Activated T-cell treated with anti-CD3 and anti-CD28 coated beads for 4 hours (primary cell): ENCODE results near the gene C20orf202.
"Not testable (repeated sequence)": the region's sequence is repeated elsewhere in the genome, so short reads cannot be mapped to it uniquely, and the experiment has no call there.

Source experiments
- DNase-seq: peaks from one replicate; pipeline ENCODE4 v3.0.0-alpha.2; 2020

Gene C20orf202

DNA sequence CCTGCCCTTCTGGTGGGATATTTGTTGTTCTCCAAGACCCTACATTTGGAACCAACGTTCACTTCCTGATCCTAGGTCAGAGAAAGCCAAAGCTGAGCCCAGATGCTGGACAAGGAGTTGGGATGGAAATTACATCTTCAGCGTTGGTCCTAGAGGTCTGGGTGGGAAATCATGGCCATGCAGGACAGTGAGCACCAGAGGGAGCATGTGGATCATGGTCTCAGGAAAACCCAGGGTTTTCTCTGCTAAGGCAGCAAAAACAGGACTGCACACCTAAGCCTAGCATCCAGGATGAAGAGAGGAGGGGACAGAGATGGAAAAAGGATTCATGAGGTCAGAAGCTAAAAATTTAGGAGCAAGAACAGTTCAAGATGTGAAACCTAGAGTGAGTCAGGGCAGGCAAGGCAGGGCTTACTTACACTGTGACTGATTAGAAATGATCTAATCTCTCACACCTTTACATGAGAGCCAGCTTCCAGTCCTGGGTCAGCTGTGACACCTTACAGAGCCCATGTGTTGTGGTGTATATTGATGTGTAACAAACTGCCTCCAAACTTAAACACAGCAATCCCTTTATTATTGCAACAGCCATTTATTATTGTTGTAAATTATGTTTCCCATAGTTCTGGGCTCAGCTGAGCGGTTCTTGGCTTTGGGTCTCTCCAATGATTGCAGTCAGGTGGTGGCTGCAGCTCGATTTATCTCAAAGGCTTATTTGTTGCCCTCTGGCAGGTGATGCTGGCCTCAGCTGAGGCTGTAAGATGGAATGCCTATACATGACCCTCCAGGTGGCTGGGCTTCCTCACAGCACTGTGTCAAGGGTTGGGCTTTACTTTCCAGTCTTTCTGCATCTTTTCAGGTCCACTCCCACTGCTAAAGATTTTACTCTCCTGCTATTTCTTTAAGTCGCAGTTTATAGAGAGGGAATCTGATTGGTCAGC is 6.5 kb downstream of the C20orf202 start:
- DNase-seq = no peak

DNA sequence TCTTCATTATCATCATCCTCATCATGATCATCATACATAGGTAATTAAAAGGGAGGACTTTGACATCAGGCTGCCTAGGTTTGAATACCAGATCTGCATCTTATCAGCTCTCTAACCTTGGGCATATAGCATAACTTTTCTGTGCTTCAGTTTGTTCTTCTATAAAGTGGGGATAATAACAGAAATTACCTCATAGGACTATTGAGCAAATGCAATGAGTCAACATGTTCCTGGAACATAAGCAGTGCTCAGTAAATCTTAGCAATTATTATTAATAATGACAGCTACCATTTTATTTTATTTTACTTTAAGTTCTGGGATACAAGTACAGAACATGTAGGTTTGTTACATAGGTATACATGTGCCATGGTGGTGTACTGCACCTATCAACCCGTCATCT is 7.2 kb downstream of the C20orf202 start:
- no peak for DNase-seq

DNA sequence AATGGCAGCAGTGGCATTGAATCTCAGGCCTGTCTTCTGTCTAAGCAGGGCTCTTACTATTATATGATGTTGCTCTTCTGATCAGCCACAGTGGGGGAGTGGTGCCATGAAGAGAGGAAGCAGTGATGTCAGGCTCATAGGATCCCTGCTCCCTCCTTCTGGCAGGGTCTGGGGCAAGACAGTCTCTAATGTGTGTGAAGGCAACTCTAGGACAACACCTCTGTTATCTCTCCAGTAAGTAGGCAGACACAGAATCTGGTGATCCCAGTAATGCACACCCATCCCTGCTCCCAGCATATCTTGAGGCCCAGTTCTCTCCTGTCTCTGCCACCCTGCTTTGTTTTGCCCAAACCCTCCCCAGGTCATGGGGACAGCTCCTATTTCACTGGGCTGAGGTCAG is 8.8 kb downstream of the C20orf202 start:
- DNase-seq = no peak

- DNase-seq = peak; percentile 58
Measured at GRCh38 chr20:1212607-1213396, 9.5 kb downstream of the C20orf202 start.

GRCh38 chr20:1214838-1215261 is 11.6 kb downstream of the C20orf202 start:
- DNase-seq = no peak

- DNase-seq = peak; percentile 40
Measured at GRCh38 chr20:1215386-1216170, 12.3 kb downstream of the C20orf202 start.

- DNase-seq = not testable (repeated sequence)
Measured at GRCh38 chr20:1216527-1217427, 13.5 kb downstream of the C20orf202 start.

DNA sequence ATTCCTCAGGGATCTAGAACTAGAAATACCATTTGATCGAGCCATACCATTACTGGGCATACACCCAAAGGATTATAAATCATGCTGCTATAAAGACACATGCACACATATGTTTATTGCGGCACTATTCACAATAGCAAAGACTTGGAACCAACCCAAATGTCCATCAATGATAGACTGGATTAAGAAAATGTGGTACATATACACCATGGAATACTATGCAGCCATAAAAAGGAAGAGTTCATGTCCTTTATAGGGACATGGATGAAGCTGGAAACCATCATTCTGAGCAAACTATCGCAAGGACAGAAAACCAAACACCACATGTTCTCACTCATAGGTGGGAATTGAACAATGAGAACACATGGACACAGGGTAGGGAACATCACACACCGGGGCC is 19.5 kb downstream of the C20orf202 start:
- not testable (repeated sequence) for DNase-seq

GRCh38 chr20:1224205-1224890 is 21.1 kb downstream of the C20orf202 start:
- no peak for DNase-seq

- DNase-seq = no peak
Measured at GRCh38 chr20:1225263-1225782, 22.1 kb downstream of the C20orf202 start.

GRCh38 chr20:1225783-1226654 is 22.8 kb downstream of the C20orf202 start, which contains the start of gene RAD21L1:
TSS of gene RAD21L1 (plus strand) at chr20:1226044. CDS start at chr20:1228454, 2,410 bp downstream.
- peak; percentile 75 for DNase-seq

DNA sequence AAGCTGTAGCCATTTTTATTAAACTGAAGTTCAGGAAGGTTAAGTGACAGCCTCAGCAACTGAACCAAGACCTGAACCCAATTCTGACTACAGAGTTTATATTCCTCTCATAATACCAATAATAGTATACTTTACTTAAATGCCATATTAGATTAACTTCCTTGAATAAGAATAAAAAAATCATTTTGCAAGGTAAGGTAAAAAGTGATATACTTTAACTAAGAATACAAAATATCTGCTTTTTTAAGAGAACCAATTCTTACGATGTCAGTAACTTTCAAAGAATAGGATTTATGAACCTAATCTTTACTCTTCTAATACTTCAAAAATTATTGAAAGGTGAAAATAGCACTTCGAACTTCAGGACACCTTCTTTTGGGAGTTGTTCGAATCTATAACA is 26.3 kb downstream of the C20orf202 start:
- DNase-seq = no peak

GRCh38 chr20:1232286-1233111 is 29.2 kb downstream of the C20orf202 start:
- no peak for DNase-seq

DNA sequence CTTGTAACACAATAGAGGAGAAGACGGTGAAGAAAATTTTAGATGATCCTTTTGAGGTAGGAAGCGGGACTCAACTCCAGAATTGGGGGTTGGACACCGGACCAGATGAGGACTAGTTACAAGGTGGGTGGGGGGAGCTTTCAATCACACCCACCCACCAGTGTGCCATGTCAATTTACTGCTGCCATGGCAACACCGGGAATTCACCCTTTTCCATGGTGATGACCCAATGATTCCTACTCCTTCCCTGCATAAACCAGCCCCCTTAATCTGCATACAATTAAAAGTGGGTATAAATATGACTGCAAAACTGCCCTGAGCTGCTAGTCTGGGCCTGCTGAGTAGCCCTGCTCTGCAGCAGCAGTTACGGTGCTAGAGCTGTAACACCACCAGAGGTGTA is 37.3 kb downstream of the C20orf202 start:
- no peak for DNase-seq

GRCh38 chr20:1241456-1241855 is 38.2 kb downstream of the C20orf202 start:
- DNase-seq = no peak

DNA sequence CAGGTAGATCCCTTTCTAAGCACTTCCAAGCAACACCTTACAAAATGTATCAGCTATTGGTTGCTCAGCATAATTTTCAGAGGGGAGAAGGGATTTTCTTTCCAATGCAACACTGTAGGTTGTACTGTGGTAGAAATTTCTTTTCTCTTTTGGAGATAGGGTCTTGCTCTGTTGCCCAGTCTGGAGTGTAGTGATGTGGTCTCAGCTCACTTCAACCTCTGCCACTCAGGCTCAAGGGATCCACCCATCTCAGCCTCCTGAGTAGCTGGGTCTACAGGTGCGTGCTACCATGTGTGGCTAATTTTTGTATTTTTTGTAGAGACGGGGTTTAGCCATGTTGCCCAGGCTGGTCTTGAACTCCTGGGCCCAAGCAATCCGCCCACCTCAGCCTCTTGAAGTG is 38.8 kb downstream of the C20orf202 start:
- no peak for DNase-seq

DNA sequence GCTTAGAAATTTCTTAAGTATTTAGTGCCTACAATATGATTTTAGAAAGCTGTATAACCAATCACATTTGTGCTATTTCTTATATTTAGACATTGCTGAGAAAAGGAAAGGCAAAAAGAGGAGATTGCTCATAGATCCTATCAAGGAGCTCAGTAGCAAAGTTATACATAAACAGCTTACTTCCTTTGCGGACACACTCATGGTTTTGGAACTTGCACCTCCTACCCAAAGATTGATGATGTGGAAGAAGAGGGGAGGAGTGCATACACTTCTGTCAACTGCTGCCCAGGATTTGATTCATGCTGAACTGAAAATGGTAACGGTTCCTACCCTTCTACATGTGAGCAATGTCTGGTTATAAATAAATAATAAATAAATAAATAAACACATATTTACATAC is 39.3 kb downstream of the C20orf202 start:
- no peak for DNase-seq

DNA sequence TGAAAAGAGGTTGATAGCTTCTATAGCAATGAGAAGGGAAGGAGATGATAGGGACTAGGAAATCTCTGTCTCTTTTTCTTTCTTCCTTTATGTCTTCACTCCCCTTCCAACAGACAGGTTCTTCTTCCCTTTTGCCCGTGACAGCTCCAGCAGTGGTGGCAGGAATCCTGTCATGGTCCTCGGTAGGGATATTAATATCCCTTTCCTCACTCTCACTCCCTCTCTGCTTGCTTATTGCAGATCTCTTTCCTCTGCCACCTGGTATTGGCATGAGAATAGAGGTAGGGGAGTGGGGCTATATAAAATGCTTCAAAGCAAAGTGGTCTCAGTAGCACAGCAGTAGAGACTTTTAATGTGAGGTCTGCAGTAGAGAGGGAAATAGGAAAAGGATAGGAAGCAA is 42.3 kb downstream of the C20orf202 start:
- DNase-seq = no peak

DNA sequence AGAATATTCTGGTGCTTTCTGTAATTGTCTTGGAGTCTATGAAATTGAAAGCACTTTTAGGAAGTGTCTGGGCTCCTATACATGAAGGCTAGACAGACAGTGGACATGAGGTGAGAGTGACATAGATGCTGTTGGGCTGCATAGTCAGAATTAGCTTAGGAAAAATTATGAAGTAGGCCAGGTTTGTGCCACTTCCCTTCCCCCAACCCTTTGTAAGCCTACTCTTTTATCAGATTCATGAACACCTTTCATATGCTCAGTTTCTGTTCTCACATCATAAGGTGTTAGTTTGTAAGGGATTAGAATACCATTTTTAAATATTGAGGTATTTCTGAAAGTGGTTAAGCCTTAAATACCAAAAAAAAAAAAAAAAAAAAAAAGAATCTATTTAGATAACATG is 44.4 kb downstream of the C20orf202 start:
- no peak for DNase-seq
